ENCODE results near the gene KRT24. TPM values are rescaled to one million over a fixed set of nuclear protein-coding genes. Genes with fewer than 3 reads are reported as not detected.

KRT24 gene
- total RNA-seq, 1 donor from 2014 or later, result not detected

- H3K4me3 ChIP-seq (ENCODE audit: low read depth, low read length), result no peak overlapping the region
- TF ChIP-seq CTCF (conservative IDR thresholded peaks at IDR 0.05; ENCODE audit: low read depth, low read length), result no peak
Measured at GRCh38 chr17:40717776-40718175, 14.2 kb upstream of the KRT24 start.

GRCh38 chr17:40714473-40714872 lies 10.9 kb upstream of the KRT24 start:
- DNase-seq (ENCODE audit: low read depth), result no peak
- TF ChIP-seq CTCF (conservative IDR thresholded peaks at IDR 0.05; ENCODE audit: low read depth, low read length), result peak; percentile 47

More at GRCh38 chr17:40717776-40718175, 14.2 kb upstream of the KRT24 start:
- DNase-seq (ENCODE audit: low read depth), result no peak

GRCh38 chr17:40707745-40708144 lies 4.2 kb upstream of the KRT24 start:
- no peak for DNase-seq (ENCODE audit: low read depth)
- no peak overlapping the region for H3K4me3 ChIP-seq (ENCODE audit: low read depth, low read length)
- TF ChIP-seq CTCF (conservative IDR thresholded peaks at IDR 0.05; ENCODE audit: low read depth, low read length), result no peak

More at GRCh38 chr17:40714473-40714872, 10.9 kb upstream of the KRT24 start:
- no peak overlapping the region for H3K4me3 ChIP-seq (ENCODE audit: low read depth, low read length)

- H3K4me3 ChIP-seq (ENCODE audit: low read depth, low read length), result no peak overlapping the region
- no peak for TF ChIP-seq CTCF (conservative IDR thresholded peaks at IDR 0.05; ENCODE audit: low read depth, low read length)
- no peak for DNase-seq (ENCODE audit: low read depth)
Measured at GRCh38 chr17:40705584-40705983, 2.0 kb upstream of the KRT24 start.

- no peak overlapping the region for H3K4me3 ChIP-seq (ENCODE audit: low read depth, low read length)
- no peak for DNase-seq (ENCODE audit: low read depth)
- no peak for TF ChIP-seq CTCF (conservative IDR thresholded peaks at IDR 0.05; ENCODE audit: low read depth, low read length)
Measured at GRCh38 chr17:40702271-40702670, 1.3 kb downstream of the KRT24 start.

- TF ChIP-seq CTCF (conservative IDR thresholded peaks at IDR 0.05; ENCODE audit: low read depth, low read length), result no peak
- no peak for DNase-seq (ENCODE audit: low read depth)
- H3K4me3 ChIP-seq (ENCODE audit: low read depth, low read length), result no peak overlapping the region
Measured at GRCh38 chr17:40699853-40700252, 3.7 kb downstream of the KRT24 start.

- no peak for TF ChIP-seq CTCF (conservative IDR thresholded peaks at IDR 0.05; ENCODE audit: low read depth, low read length)
- H3K4me3 ChIP-seq (ENCODE audit: low read depth, low read length), result no peak overlapping the region
- no peak for DNase-seq (ENCODE audit: low read depth)
Measured at GRCh38 chr17:40699371-40699770, 4.2 kb downstream of the KRT24 start.
